Measurements from ENCODE around the gene PMM1.
"Not testable (repeated sequence)": the region's sequence is repeated elsewhere in the genome, so short reads cannot be mapped to it uniquely, and the experiment has no call there.

Gene PMM1

GRCh38 chr22:41596776-41597634 lies 7.4 kb upstream of the PMM1 start:
- peak; percentile 35 to 43 for DNase-seq

GRCh38 chr22:41595703-41596102 lies 6.1 kb upstream of the PMM1 start:
- no peak for DNase-seq

- not testable (repeated sequence) for DNase-seq
These were observed 3.8 kb upstream of the PMM1 start for GRCh38 chr22:41593336-41593960.

- DNase-seq: no peak
These were observed 2.3 kb downstream of the PMM1 start for GRCh38 chr22:41587347-41587723.

- no peak for DNase-seq
These were observed 3.7 kb downstream of the PMM1 start for GRCh38 chr22:41585898-41586297.

- no peak for DNase-seq
These were observed 4.8 kb downstream of the PMM1 start for GRCh38 chr22:41584881-41585280.

GRCh38 chr22:41582694-41583093 lies 6.9 kb downstream of the PMM1 start:
- DNase-seq: no peak

- DNase-seq: no peak
These were observed 9.7 kb downstream of the PMM1 start for GRCh38 chr22:41579997-41580355.

GRCh38 chr22:41579297-41579996 lies 10.2 kb downstream of the PMM1 start:
- DNase-seq: no peak

- no peak for DNase-seq
These were observed 10.8 kb downstream of the PMM1 start for GRCh38 chr22:41578818-41579217.

GRCh38 chr22:41578114-41578513 lies 11.5 kb downstream of the PMM1 start:
- DNase-seq: no peak

- DNase-seq: peak; percentile 31 to 41
These were observed 12.8 kb downstream of the PMM1 start for GRCh38 chr22:41576877-41577276.

- DNase-seq: no peak
These were observed 14.1 kb downstream of the PMM1 start for GRCh38 chr22:41575533-41575932.

GRCh38 chr22:41574847-41575381 lies 14.7 kb downstream of the PMM1 start:
- no peak for DNase-seq

GRCh38 chr22:41573677-41574076 lies 16.0 kb downstream of the PMM1 start:
- DNase-seq: no peak

- DNase-seq: not testable (repeated sequence)
These were observed 17.3 kb downstream of the PMM1 start for GRCh38 chr22:41572305-41572704.

GRCh38 chr22:41571786-41572185 lies 17.9 kb downstream of the PMM1 start:
- DNase-seq: no peak

GRCh38 chr22:41570221-41570620 lies 19.4 kb downstream of the PMM1 start:
- DNase-seq: no peak

GRCh38 chr22:41568811-41569210 lies 20.8 kb downstream of the PMM1 start:
- DNase-seq: no peak

GRCh38 chr22:41567512-41567768 lies 22.2 kb downstream of the PMM1 start:
- DNase-seq: no peak

- DNase-seq: peak; percentile 26 to 36
These were observed 24.1 kb downstream of the PMM1 start for GRCh38 chr22:41565403-41566054.

GRCh38 chr22:41564563-41564962 lies 25.1 kb downstream of the PMM1 start:
- no peak for DNase-seq

GRCh38 chr22:41563051-41563711 lies 26.5 kb downstream of the PMM1 start:
- DNase-seq: no peak

Measured in activated CD4-positive, alpha-beta T cell treated with anti-CD3 and anti-CD28 coated beads, Interleukin-2, amount 50 U/mL, for 48 hours (primary cell).